ENCODE measurements around the gene TMEM150A.
"Not testable (repeated sequence)": the region's sequence is repeated elsewhere in the genome, so short reads cannot be mapped to it uniquely, and the experiment has no call there.

Gene TMEM150A

GRCh38 chr2:85564144-85564563 lies 38.3 kb downstream of the TMEM150A start:
- no peak for DNase-seq

GRCh38 chr2:85561280-85562212 lies 41.0 kb downstream of the TMEM150A start, which contains the start of gene GGCX:
TSS of gene GGCX (minus strand) at chr2:85561493. CDS start at chr2:85561428, 65 bp downstream.
- peak; percentile 97 for DNase-seq

GRCh38 chr2:85560812-85561279 lies 41.7 kb downstream of the TMEM150A start:
- no peak for DNase-seq

GRCh38 chr2:85560403-85560726 lies 42.1 kb downstream of the TMEM150A start:
- DNase-seq = not testable (repeated sequence)

- no peak for DNase-seq
These were observed 44.3 kb downstream of the TMEM150A start for GRCh38 chr2:85558160-85558559.

- no peak for DNase-seq
These were observed 45.4 kb downstream of the TMEM150A start for GRCh38 chr2:85557130-85557529.

- no peak for DNase-seq
These were observed 47.4 kb downstream of the TMEM150A start for GRCh38 chr2:85554980-85555612.

- DNase-seq = no peak
These were observed 49.3 kb downstream of the TMEM150A start for GRCh38 chr2:85553184-85553583.

GRCh38 chr2:85551698-85552678 lies 50.5 kb downstream of the TMEM150A start:
- DNase-seq = peak; percentile 46 to 72

- DNase-seq = no peak
These were observed 52.0 kb downstream of the TMEM150A start for GRCh38 chr2:85550486-85550885.

GRCh38 chr2:85549826-85550225 lies 52.7 kb downstream of the TMEM150A start:
- no peak for DNase-seq

GRCh38 chr2:85549095-85549494 lies 53.4 kb downstream of the TMEM150A start:
- no peak for DNase-seq

GRCh38 chr2:85548608-85548900 lies 53.9 kb downstream of the TMEM150A start:
- DNase-seq = no peak

All from NCI-H1930 (cell line).